HG03103 (cell line): Measurements from ENCODE around the gene GRAMD4.

Source experiments
- ATAC-seq: cut with Tn5 transposase; IDR thresholded peaks from one replicate; pipeline ENCODE4 v1.9.1; 2021; ENCODE audit warnings: low read depth; ENCODE audit not compliant: unreplicated experiment

GRAMD4 gene

DNA sequence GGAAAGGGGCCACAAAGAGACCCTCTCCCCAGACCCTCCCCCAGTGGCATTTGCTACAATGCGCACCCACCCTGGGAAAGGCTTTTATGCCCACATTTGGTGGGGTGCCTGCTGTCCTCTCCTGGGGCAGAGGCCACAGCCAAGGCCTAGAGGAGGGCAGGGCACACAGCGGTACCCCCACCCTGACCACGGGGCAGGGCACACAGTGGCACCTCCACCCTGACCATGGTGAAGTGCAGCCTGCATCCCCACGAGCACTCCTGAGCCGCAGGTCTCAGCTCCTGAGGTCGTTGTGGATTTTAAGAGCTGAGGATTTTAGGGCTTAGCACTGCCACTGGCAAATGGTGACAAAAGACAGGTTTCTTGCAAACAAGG lies 83.8 kb downstream of the GRAMD4 start:
- no peak for ATAC-seq

DNA sequence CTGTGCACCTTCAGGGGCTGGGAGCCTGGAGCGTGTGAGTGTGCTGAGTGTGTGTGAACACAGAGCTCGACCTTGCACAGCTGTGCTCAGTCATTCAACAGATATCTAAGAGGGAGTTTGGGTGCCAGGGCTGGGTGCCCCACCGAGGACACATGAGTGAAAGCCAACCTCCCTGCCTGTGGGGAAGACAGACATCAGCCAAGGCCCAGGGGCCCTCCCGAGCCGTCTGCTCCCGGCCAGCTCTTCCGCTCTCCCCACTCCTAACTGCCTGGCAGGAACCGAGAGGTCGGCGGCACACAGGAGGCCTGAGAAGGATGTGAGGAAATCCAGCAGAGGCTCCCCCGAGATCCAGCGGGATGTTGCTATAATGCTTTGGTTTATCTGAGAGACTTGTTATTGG lies 85.9 kb downstream of the GRAMD4 start:
- ATAC-seq, result no peak

GRCh38 chr22:46707305-46707704 lies 87.1 kb downstream of the GRAMD4 start:
- ATAC-seq, result no peak

- no peak for ATAC-seq
Observed at GRCh38 chr22:46707827-46708570, 87.8 kb downstream of the GRAMD4 start.

DNA sequence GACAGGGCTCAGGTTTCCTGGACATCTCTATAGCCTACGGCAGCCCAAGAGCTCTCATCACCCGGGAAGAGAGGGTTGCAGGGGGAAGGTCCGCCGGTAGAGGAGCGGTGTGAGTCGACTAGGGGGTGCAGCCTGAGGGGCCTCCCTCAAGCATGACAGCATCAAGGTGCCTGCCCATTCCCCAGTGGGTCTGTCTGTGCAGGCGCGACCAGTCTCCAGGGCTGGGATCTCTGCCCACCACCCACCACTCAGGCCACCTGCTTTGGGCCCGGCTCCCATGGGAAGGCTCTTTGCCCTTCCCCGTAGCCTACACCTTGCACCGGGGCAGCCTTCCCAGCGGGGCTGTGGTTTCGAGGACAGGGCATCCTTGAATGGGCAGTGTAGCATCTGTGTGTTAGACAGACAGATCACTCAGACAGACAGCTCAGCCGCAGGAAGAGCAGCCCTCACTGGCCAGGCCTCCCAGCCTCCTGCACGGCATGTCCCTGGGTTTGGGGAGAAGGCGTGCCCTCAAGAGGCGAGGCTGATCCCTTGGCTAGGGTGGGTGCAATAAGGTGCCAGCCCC lies 88.7 kb downstream of the GRAMD4 start:
- ATAC-seq, result no peak

DNA sequence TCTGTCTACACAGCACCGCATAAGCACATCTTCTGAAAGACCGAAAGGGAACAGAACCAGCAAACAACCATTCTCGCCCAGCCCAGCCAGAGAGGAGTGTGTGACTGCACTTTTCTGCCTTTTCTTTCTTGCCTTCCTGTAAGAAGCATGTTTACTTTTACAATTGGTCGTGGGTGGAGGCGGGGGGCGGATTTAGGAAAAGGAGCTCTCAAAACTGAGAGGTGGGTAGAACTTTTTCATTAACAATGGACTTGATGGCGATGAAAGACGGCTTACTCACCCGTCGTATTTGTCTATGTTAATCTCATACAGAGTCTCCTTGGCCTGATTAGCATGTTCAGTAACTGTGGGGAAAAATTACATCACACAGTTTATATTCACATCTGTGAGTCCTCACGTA lies 90.6 kb downstream of the GRAMD4 start:
- no peak for ATAC-seq

DNA sequence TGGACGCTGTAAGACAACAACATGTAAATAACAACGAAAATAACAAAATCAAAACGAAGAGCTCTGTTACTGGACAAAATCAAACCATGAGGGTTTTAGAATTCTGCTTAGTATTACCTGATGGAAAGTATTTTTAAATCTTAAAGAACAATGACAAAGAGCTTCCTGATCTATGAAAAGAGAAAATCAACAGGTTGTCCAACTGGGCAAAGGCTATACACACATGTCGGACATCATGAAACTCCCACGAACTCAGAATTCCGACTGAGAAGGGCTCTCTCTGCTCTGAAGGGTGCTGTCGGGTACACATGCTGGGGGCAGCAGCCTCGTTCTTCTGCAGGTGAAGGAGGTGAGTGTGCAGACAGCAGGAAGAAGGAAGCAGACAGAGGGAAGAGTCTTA lies 92.1 kb downstream of the GRAMD4 start:
- ATAC-seq, result no peak

DNA sequence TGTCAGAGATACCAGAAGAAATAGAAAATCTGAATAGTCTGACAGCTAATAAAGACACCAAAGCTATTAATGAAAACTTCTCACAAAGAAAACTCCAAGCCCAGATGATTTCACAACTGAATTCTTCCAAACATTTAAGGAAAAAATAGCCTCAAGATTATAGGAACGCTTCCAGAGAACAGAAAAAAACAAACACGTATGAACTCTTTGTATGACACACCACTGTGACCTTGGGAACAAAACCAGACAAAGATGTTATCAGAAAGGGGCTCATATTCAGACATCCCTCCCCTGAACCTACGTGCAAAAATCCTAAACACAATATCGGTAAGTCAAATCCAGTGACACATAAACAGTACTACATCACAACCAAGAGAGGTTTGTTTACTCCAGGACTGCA lies 94.4 kb downstream of the GRAMD4 start:
- ATAC-seq, result no peak

DNA sequence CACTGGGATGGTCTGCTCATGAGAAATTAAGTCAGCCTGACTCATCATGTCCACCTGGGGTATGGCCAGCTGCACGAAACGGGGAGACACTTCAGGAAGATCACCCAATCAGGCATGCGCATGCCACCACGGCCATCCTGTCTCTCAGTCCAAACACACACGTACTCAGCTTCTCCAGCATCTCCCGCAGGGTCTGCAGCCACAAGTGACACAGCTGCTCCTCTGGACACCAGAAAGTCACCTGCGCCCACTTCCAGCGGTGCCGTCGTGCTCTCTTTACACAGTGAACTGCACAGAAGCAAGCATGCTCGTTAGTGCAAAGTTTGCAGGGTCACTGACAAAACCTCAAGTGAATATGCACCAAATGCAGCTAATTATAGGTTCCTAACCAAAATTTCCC lies 99.7 kb downstream of the GRAMD4 start:
- ATAC-seq, result no peak

DNA sequence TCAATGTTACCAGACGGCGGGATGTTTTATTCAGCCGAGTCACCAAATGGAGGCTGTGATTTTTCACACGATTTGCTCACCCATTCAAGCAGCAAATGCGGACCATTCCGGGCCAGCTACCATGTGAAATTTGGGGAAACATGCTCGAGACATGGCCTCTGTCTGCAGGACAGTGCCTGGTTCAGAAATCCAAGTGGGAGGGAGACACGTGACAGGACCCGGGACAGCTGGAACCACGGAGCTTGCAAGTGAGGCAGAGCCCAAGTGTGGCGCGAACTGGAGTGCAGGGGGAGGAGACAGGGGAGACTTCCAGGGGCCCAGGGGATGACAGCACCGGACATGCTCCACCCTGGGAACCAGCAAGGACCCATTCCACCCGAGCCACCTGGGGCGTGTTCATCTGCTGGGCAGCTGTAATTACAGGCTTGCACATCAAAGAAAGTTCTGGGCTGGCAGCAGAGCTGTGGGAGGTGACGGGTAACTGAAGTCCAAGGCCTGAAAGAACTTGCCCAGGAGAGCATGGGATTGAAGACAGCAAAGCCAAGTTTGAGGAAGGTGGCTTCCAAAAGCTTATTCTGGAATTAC lies 101.4 kb downstream of the GRAMD4 start:
- no peak for ATAC-seq

DNA sequence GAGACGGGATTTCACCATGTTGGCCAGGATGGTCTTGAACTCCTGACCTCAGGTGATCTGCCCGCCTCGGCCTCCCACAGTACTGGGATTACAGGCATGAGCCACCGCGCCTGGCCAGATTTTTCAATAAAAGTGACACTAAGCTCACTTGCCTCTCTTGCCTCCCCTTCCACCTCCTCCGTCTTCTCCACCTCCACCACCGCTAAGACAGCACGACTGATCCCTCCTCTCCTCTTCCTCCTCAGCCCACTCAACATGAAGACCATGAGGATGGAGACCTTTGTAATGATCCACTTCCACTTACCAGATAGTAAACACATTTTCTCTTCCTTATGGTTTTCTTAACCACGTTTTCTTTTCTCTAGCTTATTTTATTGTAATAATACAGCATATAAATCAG lies 103.7 kb downstream of the GRAMD4 start:
- ATAC-seq, result no peak

DNA sequence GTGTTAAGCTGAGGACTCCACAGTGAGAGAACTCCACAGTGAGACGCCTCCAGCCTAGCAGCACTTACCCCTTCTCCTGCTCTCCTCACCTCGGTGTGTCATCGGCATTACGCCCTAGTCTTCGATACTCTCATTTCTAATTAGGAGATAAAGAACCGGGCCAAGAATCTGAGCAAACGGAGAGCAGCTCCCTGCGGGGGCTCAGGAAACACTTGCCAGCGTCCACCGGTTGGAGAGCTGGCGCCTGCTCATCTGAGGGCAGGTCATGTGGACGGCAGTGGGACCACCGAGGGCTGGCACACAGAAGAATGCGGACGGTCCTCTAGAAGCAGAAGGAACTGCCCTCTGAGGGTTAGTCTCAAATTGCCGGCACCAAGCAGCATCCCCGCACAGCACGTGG lies 104.9 kb downstream of the GRAMD4 start:
- ATAC-seq, result no peak

DNA sequence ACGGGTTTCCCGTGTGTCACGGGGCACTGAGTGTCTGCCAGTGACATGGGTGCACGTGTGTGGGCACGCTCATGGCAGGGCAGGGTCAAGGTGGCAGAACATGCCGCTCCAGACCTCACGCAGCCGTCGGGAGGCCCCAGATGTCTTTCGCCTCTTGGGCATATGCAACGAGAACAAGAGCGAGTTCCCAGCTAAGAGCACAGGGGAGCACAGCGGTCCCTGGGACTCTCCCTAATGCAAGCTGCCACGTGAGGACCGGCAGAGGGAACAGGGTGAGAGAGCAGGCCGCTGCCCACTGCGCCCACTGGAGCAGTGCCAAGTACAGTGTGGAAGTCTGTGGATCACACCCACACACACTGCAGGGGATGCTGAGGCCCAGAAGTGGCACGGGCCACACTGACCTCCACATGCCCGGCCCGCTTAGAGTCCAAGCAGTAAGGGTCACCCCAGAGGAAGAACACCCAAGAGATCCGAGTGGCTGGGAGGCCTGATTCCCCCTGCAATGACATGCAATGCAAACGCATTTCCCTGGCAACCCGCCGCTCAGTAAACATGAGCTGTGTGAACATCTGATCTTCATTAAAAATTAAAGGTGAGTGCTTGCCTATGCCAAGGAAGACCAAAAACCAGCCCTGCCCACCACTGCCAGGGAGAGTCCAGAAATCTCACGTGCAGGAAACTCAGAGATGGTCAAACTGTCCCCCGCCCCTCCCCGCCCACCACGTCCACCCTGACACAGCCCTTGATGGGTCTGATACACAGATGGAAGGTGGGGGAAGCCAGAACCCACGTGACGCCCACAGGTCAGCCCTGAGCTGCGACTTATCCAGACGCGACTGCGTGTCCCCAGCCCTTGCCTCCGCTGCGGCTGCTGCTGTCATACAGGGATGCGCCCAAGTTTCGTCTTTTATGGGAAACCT lies 106.1 kb downstream of the GRAMD4 start:
- ATAC-seq, result no peak

DNA sequence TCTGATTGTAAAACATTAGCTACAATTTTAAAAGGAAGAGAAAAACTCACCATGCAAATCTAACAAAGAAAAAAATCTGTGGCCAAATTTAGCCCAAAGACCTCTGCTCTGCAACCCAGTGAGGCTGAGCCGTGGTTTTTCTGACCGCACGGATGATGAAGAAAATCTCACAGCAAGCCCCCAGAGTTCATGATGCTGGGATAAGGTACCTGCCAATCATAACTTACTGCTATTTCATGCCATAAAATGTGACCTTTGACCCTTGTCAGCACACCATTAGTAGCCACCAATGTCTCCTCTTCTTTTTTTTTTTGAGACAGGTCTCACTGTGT lies 106.8 kb downstream of the GRAMD4 start:
- ATAC-seq, result no peak

- ATAC-seq, result no peak
Observed at GRCh38 chr22:46727813-46728364, 107.7 kb downstream of the GRAMD4 start.

DNA sequence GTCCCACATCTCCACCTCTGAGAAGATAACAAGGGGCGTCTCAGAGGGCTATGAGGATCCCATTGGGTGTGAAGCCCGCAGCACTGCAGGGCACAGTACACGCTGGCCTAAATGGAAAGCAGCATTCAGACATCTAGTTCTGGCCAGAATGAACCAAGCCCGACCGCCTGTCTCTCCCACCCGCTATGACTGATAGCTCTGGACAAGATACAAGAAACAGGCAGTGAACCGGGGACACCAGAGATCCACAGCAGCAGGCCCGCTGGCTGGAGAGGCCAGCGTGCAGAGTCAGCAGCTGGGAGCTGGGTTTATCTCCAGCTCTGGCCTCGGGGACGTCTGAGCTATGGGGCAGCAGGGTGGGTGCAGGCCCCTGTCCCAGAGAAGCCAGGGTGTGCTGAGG lies 108.3 kb downstream of the GRAMD4 start:
- no peak for ATAC-seq
